ENCODE data around the gene CXXC5.

Gene CXXC5

GRCh38 chr5:139683295-139684271, 35.4 kb downstream of the CXXC5 start:
- no peak for DNase-seq

- no peak for DNase-seq
Observed at GRCh38 chr5:139684350-139684880, 36.3 kb downstream of the CXXC5 start.

GRCh38 chr5:139684881-139685749, 37.0 kb downstream of the CXXC5 start:
- DNase-seq = no peak

GRCh38 chr5:139685886-139686285, 37.7 kb downstream of the CXXC5 start:
- DNase-seq = no peak

GRCh38 chr5:139686356-139686705, 38.2 kb downstream of the CXXC5 start:
- DNase-seq = no peak

GRCh38 chr5:139686706-139687441, 38.7 kb downstream of the CXXC5 start:
- no peak for DNase-seq

GRCh38 chr5:139687656-139688055, 39.5 kb downstream of the CXXC5 start:
- no peak for DNase-seq

GRCh38 chr5:139688088-139688702, 40.0 kb downstream of the CXXC5 start:
- no peak for DNase-seq

GRCh38 chr5:139688751-139689372, 40.7 kb downstream of the CXXC5 start:
- no peak for DNase-seq

GRCh38 chr5:139689631-139690063, 41.5 kb downstream of the CXXC5 start:
- no peak for DNase-seq

GRCh38 chr5:139690064-139690802, 42.1 kb downstream of the CXXC5 start:
- no peak for DNase-seq

GRCh38 chr5:139690803-139691629, 42.9 kb downstream of the CXXC5 start:
- DNase-seq = peak; percentile 6

- DNase-seq = no peak
Observed at GRCh38 chr5:139692148-139692547, 44.0 kb downstream of the CXXC5 start.

GRCh38 chr5:139692679-139693308, 44.6 kb downstream of the CXXC5 start:
- no peak for DNase-seq

- no peak for DNase-seq
Observed at GRCh38 chr5:139693676-139694364, 45.7 kb downstream of the CXXC5 start.

GRCh38 chr5:139694556-139695177, 46.5 kb downstream of the CXXC5 start:
- DNase-seq = no peak

GRCh38 chr5:139695178-139695573, 47.0 kb downstream of the CXXC5 start:
- DNase-seq = no peak

- peak; percentile 25 for DNase-seq
Observed at GRCh38 chr5:139696167-139696893, 48.2 kb downstream of the CXXC5 start.
